B cell (primary cell): Measurements from ENCODE around the gene TMEM247.

Source experiments
- CTCF ChIP-seq: fragments of 200-600 bp; IDR thresholded peaks from one replicate; pipeline ENCODE4 v1.8.0; 2022; ENCODE audit warnings: antibody characterized with exemption, mild to moderate bottlenecking
- EZH2 ChIP-seq: IDR thresholded peaks from 2 replicates; pipeline ENCODE4 v1.6.1; 2012; ENCODE audit warnings: borderline replicate concordance, low read depth, mild to moderate bottlenecking, moderate library complexity, low read length; ENCODE audit not compliant: insufficient read depth, poor library complexity, severe bottlenecking

- no peak for TF ChIP-seq EZH2
- peak; percentile 61 for TF ChIP-seq CTCF
Measured at GRCh38 chr2:46461709-46462171, 17.6 kb upstream of the TMEM247 start.
